ENCODE measurements around the gene MEF2B.

Gene MEF2B

GRCh38 chr19:19096641-19097627 is 73.1 kb downstream of the MEF2B start:
- H3K4me3 ChIP-seq (ENCODE audit: low read length), result no peak overlapping the region
- TF ChIP-seq CTCF (conservative IDR thresholded peaks at IDR 0.05; ENCODE audit: low read depth, low read length), result no peak
- DNase-seq (ENCODE audit: low read depth), result no peak

GRCh38 chr19:19095691-19096090 is 74.4 kb downstream of the MEF2B start:
- TF ChIP-seq CTCF (conservative IDR thresholded peaks at IDR 0.05; ENCODE audit: low read depth, low read length), result no peak
- DNase-seq (ENCODE audit: low read depth), result no peak
- H3K4me3 ChIP-seq (ENCODE audit: low read length), result no peak overlapping the region

Data from retinal pigment epithelial cell (primary cell).